Stimulated activated CD4-positive, alpha-beta T cell treated with anti-CD3 and anti-CD28 coated beads, Interleukin-15, amount 100 ng/mL, for 24 hours (primary cell): ENCODE measurements around the gene AKT2.

Experiments used
- DNase-seq: peaks from one replicate; pipeline ENCODE4 v3.0.0-alpha.2; 2020

AKT2 gene

GRCh38 chr19:40298026-40298425 lies 12.9 kb upstream of the AKT2 start:
- no peak for DNase-seq

GRCh38 chr19:40294560-40294959 lies 9.4 kb upstream of the AKT2 start:
- DNase-seq = no peak

GRCh38 chr19:40286971-40287421 lies 1.9 kb upstream of the AKT2 start:
- DNase-seq = no peak

- DNase-seq = no peak
Measured at GRCh38 chr19:40286235-40286970, 1.3 kb upstream of the AKT2 start.

GRCh38 chr19:40285353-40286234 lies 449 bp upstream of the AKT2 start:
- DNase-seq = peak; percentile 98

- no peak for DNase-seq
Measured at GRCh38 chr19:40284251-40284500, 969 bp downstream of the AKT2 start.

- DNase-seq = no peak
Measured at GRCh38 chr19:40283414-40284250, 1.5 kb downstream of the AKT2 start.

GRCh38 chr19:40282920-40283319 lies 2.2 kb downstream of the AKT2 start:
- no peak for DNase-seq

GRCh38 chr19:40282209-40282580 lies 3.0 kb downstream of the AKT2 start:
- no peak for DNase-seq

- no peak for DNase-seq
Measured at GRCh38 chr19:40281381-40282208, 3.5 kb downstream of the AKT2 start.

- no peak for DNase-seq
Measured at GRCh38 chr19:40280608-40281221, 4.4 kb downstream of the AKT2 start.

- no peak for DNase-seq
Measured at GRCh38 chr19:40279761-40280607, 5.2 kb downstream of the AKT2 start.

- DNase-seq = no peak
Measured at GRCh38 chr19:40279120-40279551, 6.0 kb downstream of the AKT2 start.

- no peak for DNase-seq
Measured at GRCh38 chr19:40278361-40279035, 6.6 kb downstream of the AKT2 start.

- no peak for DNase-seq
Measured at GRCh38 chr19:40277356-40278059, 7.6 kb downstream of the AKT2 start.

GRCh38 chr19:40274585-40275544 lies 10.3 kb downstream of the AKT2 start:
- peak; percentile 48 for DNase-seq

GRCh38 chr19:40273469-40274360 lies 11.4 kb downstream of the AKT2 start:
- DNase-seq = no peak

GRCh38 chr19:40272261-40272660 lies 12.9 kb downstream of the AKT2 start:
- no peak for DNase-seq
